Activated CD4-positive, alpha-beta T cell treated with anti-CD3 and anti-CD28 coated beads for 24 hours (primary cell): ENCODE results near the gene LIG4.
A peak's percentile ranks its signal among the peaks of the same experiment; 100 is the strongest.

Source experiments
- DNase-seq, 2 donors: peaks; one replicate each; pipeline ENCODE4 v3.0.0-alpha.2; 2020; ENCODE audit warnings: low read depth in 2 of 2

Gene LIG4

DNA sequence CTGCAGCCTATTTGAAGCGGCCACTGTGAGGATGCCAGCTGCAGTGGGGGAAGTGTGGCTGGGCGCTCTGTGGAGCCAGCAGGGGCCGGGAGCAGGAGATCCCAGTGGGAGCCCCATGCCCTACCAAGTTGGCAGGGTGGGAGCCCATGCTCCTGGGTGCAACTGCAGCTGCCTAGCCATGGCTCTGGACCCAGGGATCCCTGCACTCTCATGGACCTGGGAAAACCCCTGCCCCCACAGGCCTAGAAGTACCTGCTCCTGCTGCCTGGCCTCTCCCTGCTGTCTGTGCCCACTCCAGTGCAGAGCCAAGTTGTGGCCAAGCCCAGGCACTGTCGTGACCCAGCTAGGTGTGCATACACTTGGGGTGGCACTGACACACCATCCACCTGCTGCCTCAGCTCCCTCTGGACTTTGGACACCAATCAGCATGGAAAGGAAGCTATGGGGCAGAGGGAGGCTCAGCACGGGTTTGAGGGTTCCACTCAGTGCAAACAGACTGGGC, 20.9 kb downstream of the LIG4 start:
- no peak for DNase-seq

DNA sequence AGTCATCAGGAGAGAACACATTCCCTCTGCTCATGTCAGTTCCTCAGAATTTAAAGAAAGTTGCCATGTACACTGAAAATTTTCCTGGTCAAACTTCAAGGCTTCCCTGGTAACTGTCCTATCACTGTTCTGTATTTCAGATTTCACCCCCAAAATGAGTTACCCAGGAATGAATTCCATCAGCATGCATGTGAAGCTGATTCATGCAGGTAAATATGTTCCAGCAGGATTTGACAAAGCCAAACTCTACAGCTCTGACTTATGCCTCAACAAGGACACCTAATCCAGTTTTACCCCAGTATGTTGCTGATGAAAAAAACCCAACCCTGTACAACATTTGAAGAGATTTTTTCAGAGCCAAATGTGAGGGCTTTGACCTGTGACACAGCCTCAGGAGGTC, 21.5 kb downstream of the LIG4 start:
- no peak for DNase-seq

- DNase-seq: no peak
Measured at GRCh38 chr13:108190897-108191296, 24.4 kb downstream of the LIG4 start.

DNA sequence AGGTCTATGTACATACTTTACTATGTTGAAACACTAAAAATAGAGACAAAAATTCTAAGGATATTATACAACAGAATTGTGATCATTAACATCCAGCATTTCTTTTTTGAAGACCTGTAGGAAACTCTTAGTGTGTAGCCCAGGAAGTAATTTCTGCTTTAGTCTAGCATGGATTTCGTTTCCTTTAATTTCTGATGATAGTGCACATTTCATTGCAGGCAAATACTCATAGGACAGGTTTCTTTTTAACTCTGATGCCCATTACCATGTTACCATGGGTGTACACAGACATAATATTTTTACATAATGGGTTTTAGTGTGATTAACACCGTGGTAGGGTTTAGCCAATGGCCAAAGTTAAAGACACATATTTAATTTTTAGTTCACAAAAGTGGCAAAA, 27.1 kb downstream of the LIG4 start:
- no peak for DNase-seq

DNA sequence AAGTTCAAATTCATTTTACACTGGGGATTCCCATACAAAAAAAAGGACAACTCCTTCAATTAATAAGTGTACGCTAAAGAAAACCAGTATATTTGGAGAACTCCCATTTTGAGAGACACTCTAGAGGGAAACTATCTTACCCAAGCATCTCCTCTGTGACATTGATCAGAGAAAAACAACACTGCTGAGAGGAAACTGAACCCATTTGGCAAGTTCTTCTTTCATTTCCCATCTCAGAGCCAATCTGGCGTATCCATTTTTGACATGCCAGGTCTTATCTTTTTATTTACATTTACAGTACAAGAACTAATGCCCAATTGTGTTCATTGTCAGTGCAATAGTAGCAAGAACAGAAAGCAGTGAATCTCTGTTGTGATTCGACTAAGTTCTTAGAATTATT, 30.1 kb downstream of the LIG4 start:
- DNase-seq: no peak

- no peak for DNase-seq
Measured at GRCh38 chr13:108182652-108183051, 32.7 kb downstream of the LIG4 start.

DNA sequence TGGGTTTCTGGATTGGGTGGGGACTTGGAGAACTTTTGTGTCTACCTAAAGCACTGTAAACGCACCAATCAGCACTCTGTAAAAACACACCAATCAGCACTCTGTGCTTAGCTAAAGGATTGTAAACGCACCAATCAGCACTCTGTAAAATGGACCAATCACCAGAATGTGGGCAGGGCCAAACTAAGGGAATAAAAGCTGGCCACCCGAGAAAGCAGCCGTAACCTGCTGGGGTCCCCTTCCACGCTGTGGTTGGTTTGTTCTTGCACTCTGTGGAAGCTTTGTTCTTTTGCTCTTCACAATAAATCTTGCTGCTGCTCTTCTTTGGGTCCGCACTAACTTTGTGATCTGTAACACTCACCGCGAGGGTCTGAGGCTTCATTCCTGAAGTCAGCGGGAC, 37.3 kb downstream of the LIG4 start:
- DNase-seq: no peak

DNA sequence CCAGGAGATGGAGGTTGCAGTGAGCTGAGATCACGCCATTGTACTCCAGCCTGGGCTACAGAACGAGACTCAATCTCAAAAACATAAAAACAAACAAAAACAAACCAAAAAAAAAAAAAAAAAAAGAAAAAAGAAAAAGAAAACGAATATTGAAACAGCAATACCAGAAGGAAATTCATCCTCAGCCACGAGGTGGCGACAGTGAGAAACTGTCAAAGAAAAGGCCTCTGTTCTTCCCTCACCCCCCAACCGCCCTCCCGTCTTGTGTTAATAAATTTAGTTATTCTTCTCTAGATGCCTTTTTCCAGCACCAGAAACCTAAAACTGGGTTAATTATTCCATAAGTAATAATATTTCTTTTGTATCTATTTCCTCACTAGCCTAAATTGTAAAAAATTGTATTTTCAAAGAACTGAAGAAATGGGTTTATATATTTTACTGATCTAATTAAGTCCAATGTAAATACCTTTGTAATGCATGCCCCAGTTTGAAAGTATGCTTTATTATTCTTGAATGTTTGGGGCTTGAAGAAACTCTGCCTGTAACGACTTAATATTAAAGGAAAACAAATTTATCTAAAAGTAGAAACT, 38.6 kb downstream of the LIG4 start:
- DNase-seq: peak; percentile 40 to 41

DNA sequence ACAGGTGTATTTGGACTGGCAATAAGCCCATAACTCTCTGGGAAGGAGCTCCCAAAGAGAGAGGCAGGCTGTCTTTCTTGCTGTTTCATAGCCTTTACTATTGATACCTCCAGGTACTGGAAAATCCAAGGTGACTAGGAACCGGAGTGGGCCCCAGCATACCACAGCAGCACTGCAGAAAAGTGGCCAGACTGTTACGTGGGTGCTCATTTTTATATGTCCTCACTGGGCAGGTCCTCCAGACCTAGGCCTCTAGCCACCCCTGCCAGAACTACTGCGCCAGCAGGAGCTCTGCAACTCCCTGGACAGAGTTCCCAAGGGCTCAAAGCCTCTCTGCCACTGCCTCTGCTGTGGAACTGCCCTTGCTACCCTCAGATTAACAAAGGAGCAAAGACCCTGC, 46.4 kb downstream of the LIG4 start:
- no peak for DNase-seq

GRCh38 chr13:108166078-108166477, 49.3 kb downstream of the LIG4 start:
- no peak for DNase-seq

DNA sequence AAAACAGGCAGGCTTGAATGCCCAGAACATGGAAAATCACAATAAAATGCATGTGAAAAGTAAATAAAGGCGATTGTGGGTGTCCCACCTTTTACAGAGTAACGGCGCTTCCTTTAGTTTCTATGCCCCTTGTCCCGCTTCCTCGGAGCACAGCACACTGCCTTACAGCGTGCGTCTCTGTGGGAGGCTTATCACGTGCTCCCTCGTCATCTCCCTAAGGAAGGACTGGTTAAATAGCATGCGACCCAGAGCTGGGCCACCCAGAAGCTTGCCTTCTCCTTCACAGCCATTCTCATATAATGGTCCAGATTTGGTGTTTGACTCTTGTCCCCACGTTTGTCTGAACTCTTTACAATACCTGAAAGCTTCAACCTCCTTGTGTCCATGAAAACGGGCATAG, 56.6 kb downstream of the LIG4 start:
- DNase-seq: no peak
